Measurements from ENCODE around the gene CCP110. TPM values are rescaled to one million over a fixed set of nuclear protein-coding genes. Genes with fewer than 3 reads are reported as not detected.

The CCP110 gene
- total RNA-seq = 10 to 100 TPM; 14.0 to 16.1 (median 15.1) TPM

GRCh38 chr16:19523559-19524355 is at the start of gene CCP110:
CCP110 (plus strand) TSS chr16:19523942; CDS start chr16:19527882, 3,940 bp downstream.
- intact Hi-C loops (cut with DNase I) = loop anchor here (10.0 kb wide), 2 partner anchors 459 to 729 kb away; partner anchors contain the start of genes COQ7 and RPS15A
- Histone ChIP-seq H3K4me1 (peaks cover 31 to 63% (median 56%) of the 10 kb centered on the region in 4 donors), H3K4me3 (peak within 1 kb of the TSS; percentile 91 to 98 (median 96)), H3K36me3 (peaks cover 8 to 12% (median 10%) of the 10 kb centered on the region in 4 donors), H3K27me3 (no peaks in the 10 kb centered on the region), H3K27ac (replicated peaks in 1 of 4) (peak within 1 kb of the TSS; percentile 72 to 93 (median 79)), H3K9me3 (no peaks in the 10 kb centered on the region)
- TF ChIP-seq POLR2AphosphoS5 (IDR thresholded peaks at IDR 0.05) = peak; percentile 77 to 93
- no peak for TF ChIP-seq EP300 (IDR thresholded peaks at IDR 0.05)
- TF ChIP-seq, protein P1, sequence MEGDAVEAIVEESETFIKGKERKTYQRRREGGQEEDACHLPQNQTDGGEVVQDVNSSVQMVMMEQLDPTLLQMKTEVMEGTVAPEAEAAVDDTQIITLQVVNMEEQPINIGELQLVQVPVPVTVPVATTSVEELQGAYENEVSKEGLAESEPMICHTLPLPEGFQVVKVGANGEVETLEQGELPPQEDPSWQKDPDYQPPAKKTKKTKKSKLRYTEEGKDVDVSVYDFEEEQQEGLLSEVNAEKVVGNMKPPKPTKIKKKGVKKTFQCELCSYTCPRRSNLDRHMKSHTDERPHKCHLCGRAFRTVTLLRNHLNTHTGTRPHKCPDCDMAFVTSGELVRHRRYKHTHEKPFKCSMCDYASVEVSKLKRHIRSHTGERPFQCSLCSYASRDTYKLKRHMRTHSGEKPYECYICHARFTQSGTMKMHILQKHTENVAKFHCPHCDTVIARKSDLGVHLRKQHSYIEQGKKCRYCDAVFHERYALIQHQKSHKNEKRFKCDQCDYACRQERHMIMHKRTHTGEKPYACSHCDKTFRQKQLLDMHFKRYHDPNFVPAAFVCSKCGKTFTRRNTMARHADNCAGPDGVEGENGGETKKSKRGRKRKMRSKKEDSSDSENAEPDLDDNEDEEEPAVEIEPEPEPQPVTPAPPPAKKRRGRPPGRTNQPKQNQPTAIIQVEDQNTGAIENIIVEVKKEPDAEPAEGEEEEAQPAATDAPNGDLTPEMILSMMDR (IDR thresholded peaks at IDR 0.05) = peak in 1 of 3 experiments; percentile 20
- TF ChIP-seq POLR2A (IDR thresholded peaks at IDR 0.05; ENCODE audit: low read depth) = no peak
- DNase-seq (ENCODE audit: extremely low spot score) = peak; percentile 98
- WGBS = 2% methylated on average over 25 of the region's 51 CpGs

DNA sequence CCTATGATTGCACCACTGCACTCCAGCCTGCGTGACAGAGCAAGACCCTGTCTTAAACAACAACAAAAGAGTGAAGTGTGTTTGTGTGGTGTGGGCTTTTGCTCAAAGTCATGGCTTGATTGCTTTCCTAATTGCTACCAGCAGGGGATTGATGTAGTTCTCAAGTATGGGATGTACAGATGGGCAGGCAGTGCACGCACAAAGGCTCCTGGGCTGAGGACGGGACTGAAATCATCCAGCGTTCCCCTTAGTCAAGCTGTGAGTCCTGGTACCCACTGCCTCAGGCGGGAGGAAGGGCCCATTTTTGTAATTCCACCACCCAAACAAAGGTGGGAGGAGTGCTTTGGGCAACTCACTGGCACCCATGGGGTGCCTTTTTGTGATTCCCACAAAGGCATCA is 49.1 kb upstream of the CCP110 start:
- no peak for TF ChIP-seq EP300 (IDR thresholded peaks at IDR 0.05)
- TF ChIP-seq POLR2A (IDR thresholded peaks at IDR 0.05; ENCODE audit: low read depth) = no peak
- TF ChIP-seq POLR2AphosphoS5 (IDR thresholded peaks at IDR 0.05) = no peak
- TF ChIP-seq, protein P1 (IDR thresholded peaks at IDR 0.05) = no peak
- WGBS = 75% methylated on average over 5 of the region's 5 CpGs
- Histone ChIP-seq H3K36me3 (no peaks in the 10 kb centered on the region), H3K27ac (replicated peaks in 1 of 4) (no peak overlapping the region), H3K9me3 (no peaks in the 10 kb centered on the region), H3K4me1 (no peaks in the 10 kb centered on the region), H3K4me3 (no peak overlapping the region), H3K27me3 (peaks cover 0 to 5% (median 0%) of the 10 kb centered on the region in 4 donors)
- intact Hi-C loops (cut with DNase I) = no loop called here
- DNase-seq (ENCODE audit: extremely low spot score) = no peak

DNA sequence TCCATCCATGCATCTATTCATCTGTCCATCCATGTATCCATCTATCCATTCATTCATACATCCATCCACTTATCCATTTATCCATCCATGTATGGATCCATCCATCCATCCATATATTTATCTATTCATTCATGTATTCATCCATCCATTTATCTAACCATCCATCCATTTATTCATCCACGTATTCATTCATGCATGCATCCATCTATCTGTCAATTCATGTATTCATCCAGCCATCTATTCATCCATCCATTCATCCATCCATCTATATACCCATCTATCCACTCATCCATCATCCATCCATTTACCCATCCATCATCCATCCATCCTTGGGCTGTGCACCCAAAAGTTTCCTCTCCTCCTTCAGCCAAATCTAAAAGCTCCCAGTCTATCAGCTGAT is 45.2 kb upstream of the CCP110 start:
- WGBS = 83% methylated on average over 1 of the region's 1 CpG

DNA sequence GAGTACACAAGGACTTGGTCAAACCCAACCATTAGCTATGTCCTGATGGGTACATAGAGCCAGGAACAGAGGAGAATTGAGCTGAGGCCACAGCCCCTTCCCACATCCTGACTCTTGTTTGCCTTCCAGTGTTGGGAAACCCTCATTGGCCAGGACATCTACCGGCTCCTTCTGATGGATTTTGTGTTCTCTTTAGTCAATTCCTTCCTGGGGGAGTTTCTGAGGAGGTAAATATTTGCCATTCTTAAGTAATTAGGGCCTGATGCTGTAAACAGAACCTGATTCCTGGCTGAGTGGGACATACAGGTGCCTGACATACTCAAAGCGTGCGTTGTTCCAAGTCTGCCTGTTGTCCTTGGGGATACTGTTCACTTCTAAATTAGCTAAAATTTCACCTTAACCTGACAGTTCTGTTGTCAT is 44.4 kb upstream of the CCP110 start:
- no peak for DNase-seq (ENCODE audit: extremely low spot score)
- Histone ChIP-seq H3K27me3 (peaks cover 0 to 7% (median 0%) of the 10 kb centered on the region in 4 donors), H3K4me3 (no peak overlapping the region), H3K36me3 (no peaks in the 10 kb centered on the region), H3K9me3 (no peaks in the 10 kb centered on the region), H3K4me1 (no peaks in the 10 kb centered on the region), H3K27ac (replicated peaks in 1 of 4) (no peak overlapping the region)
- 84% methylated on average over 3 of the region's 3 CpGs for WGBS
- intact Hi-C loops (cut with DNase I) = no loop called here
- no peak for TF ChIP-seq EP300 (IDR thresholded peaks at IDR 0.05)
- TF ChIP-seq POLR2AphosphoS5 (IDR thresholded peaks at IDR 0.05) = no peak
- TF ChIP-seq POLR2A (IDR thresholded peaks at IDR 0.05; ENCODE audit: low read depth) = no peak
- TF ChIP-seq, protein P1 (IDR thresholded peaks at IDR 0.05) = no peak

More for the DNA sequence above, 45.2 kb upstream of the CCP110 start:
- peaks cover 0 to 7% (median 0%) of the 10 kb centered on the region in 4 donors for H3K27me3 ChIP-seq
- no peaks in the 10 kb centered on the region for H3K36me3 ChIP-seq
- no peak for DNase-seq (ENCODE audit: extremely low spot score)
- no peak overlapping the region for H3K4me3 ChIP-seq
- no peak for TF ChIP-seq POLR2AphosphoS5 (IDR thresholded peaks at IDR 0.05)
- TF ChIP-seq, protein P1 (IDR thresholded peaks at IDR 0.05) = no peak
- no peak for TF ChIP-seq POLR2A (IDR thresholded peaks at IDR 0.05; ENCODE audit: low read depth)
- no peak for TF ChIP-seq EP300 (IDR thresholded peaks at IDR 0.05)
- intact Hi-C loops (cut with DNase I) = no loop called here
- H3K4me1 ChIP-seq = no peaks in the 10 kb centered on the region
- H3K9me3 ChIP-seq = no peaks in the 10 kb centered on the region
- no peak overlapping the region for H3K27ac ChIP-seq (replicated peaks in 1 of 4)
